Neutrophil (primary cell): Measurements from ENCODE around the gene ZNF280C.

ENCODE experiments used
- H3K27ac ChIP-seq: fragments of 200-600 bp; sonication (generic); 2 replicates; pipeline ENCODE4 v1.5.1; 2016; ENCODE audit warnings: mild to moderate bottlenecking, moderate library complexity
- H3K27me3 ChIP-seq: fragments of 200-600 bp; sonication (generic); 2 replicates; pipeline ENCODE4 v1.6.0; 2016; ENCODE audit warnings: mild to moderate bottlenecking
- H3K36me3 ChIP-seq: fragments of 200-600 bp; sonication (generic); 2 replicates; pipeline ENCODE4 v1.5.1; 2017
- H3K4me1 ChIP-seq, 2 experiments: fragments of 200-600 bp in 1 of 2; sonication (generic) in 1 of 2; 1 replicate in 1 of 2; 2 replicates in 1 of 2; pipeline versions ENCODE4 v1.5.1 to v1.6.1; 2013 to 2016; ENCODE audit warnings: low read depth in 1 of 2, low read length in 1 of 2, mild to moderate bottlenecking in 1 of 2, moderate library complexity in 1 of 2; ENCODE audit not compliant: control insufficient read depth in 1 of 2, insufficient read depth in 1 of 2
- H3K4me3 ChIP-seq, 2 experiments: fragments of 200-600 bp in 1 of 2; sonication (generic) in 1 of 2; 1 replicate in 1 of 2; 2 replicates in 1 of 2; pipeline ENCODE4 v1.5.1; 2013 to 2016; ENCODE audit warnings: low read depth in 1 of 2, low read length in 1 of 2, mild to moderate bottlenecking in 1 of 2, moderate library complexity in 1 of 2
- H3K9me3 ChIP-seq: fragments of 200-600 bp; sonication (generic); 2 replicates; pipeline ENCODE4 v1.5.1; 2016
- CTCF ChIP-seq: fragments of 200-600 bp; sonication (generic); IDR thresholded peaks from 2 replicates; pipeline ENCODE4 v1.5.1; 2016; ENCODE audit warnings: antibody characterized with exemption

Gene ZNF280C

DNA sequence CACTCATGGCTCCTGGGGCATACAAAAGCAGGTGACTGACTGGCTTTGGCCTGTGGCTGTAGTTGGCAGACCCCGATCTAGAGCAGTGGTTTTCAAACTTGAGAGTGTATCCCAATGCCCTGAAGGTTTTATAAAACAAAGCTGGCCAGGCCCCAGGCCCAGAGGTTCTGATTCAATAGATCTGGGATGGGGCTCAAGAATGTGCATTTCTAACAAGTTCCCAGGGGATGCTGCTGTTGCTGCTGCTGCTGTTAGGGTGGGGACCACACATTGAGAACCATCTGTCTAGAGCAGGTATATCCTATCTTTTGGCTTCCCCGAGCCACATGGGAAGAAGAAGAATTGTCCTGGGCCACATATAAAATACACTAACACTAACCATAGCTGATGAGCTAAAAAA is 110.4 kb downstream of the ZNF280C start:
- no peak overlapping the region for H3K27ac ChIP-seq
- no peak overlapping the region for H3K4me3 ChIP-seq
- no peaks in the 10 kb centered on the region for H3K9me3 ChIP-seq
- no peak for TF ChIP-seq CTCF
- H3K4me1 ChIP-seq = no peaks in the 10 kb centered on the region
- H3K36me3 ChIP-seq = no peaks in the 10 kb centered on the region
- no peaks in the 10 kb centered on the region for H3K27me3 ChIP-seq

GRCh38 chrX:130155564-130155963 is 113.1 kb downstream of the ZNF280C start:
- no peak overlapping the region for H3K27ac ChIP-seq
- no peak for TF ChIP-seq CTCF
- no peak overlapping the region for H3K4me3 ChIP-seq
- H3K27me3 ChIP-seq = no peaks in the 10 kb centered on the region
- no peaks in the 10 kb centered on the region for H3K36me3 ChIP-seq
- H3K9me3 ChIP-seq = no peaks in the 10 kb centered on the region
- no peaks in the 10 kb centered on the region for H3K4me1 ChIP-seq
